ENCODE results near the gene PLPP7. TPM values are rescaled to one million over a fixed set of nuclear protein-coding genes. Genes with fewer than 3 reads are reported as not detected.
"Not testable (repeated sequence)": the region's sequence is repeated elsewhere in the genome, so short reads cannot be mapped to it uniquely, and the experiment has no call there.

Gene PLPP7
- total RNA-seq: not detected

DNA sequence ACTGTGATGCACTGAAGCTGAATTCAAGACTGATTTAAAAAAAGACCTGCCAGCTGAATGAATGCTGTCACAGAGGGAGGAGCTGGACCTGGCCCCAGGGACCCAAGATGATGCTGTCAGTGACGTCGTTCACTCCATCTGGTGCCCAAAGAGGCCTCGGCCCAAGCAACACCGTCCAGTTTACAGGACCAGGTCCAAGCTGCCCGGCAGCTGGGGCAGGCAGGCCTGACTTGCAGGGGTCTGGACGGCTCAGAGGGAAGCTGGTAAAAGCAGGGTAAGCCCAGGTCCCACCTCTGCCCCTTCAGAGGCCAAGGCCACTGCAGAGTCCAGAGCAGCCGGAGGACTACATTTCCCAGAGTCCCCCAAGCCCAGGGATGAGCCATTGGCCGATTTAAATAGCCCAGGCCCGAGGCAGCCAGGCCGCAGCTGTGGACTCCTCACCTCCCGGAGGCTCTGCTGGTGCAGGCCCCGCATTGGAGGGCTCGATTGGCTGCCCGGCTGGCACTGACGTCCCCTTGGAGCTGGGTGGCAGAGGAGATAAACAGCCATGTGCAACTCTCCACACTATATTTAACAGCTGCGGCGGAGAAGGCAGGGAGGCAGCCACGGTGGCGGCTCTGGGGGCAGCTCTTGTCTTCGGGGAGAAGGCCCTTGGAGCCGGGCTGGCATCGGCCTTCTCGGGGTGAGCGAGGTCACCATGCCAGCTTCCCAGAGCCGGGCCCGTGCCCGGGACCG lies at the start of gene PLPP7:
Gene PLPP7, plus strand, starts transcription at position 423 of the 735 bp plus-strand sequence. Its CDS starts 275 bp downstream, at position 698.
- DNase-seq (no peak), ATAC-seq (no peak)
- Mint-ChIP-seq H3K36me3 (no peaks in the 10 kb centered on the region), H3K27ac (no peak within 1 kb of the TSS), H3K4me3 (no peak within 1 kb of the TSS), H3K27me3 (no peaks in the 10 kb centered on the region), H3K4me1 (no peaks in the 10 kb centered on the region), H3K9me3 (ENCODE audit: low read depth) (no peaks in the 10 kb centered on the region)
- CTCF ChIA-PET: interaction anchor here (0.9 kb wide), 1 partner anchor 47 kb away, joined by 3 read pairs; no protein-coding TSS in a partner anchor

GRCh38 chr9:131240047-131240921 lies 49.2 kb upstream of the PLPP7 start:
- no peak for ATAC-seq
- Mint-ChIP-seq H3K4me3 (no peak overlapping the region), H3K27ac (peak overlapping the region; percentile 21), H3K27me3 (no peaks in the 10 kb centered on the region), H3K36me3 (peaks cover 6% of the 10 kb centered on the region), H3K4me1 (peaks cover 24% of the 10 kb centered on the region), H3K9me3 (ENCODE audit: low read depth) (peaks cover 3% of the 10 kb centered on the region)
- DNase-seq: no peak
- CTCF ChIA-PET: interaction anchor here (1.3 kb wide), 1 partner anchor 96 kb away, joined by 4 read pairs; no protein-coding TSS in a partner anchor

GRCh38 chr9:131244331-131244730 lies 45.2 kb upstream of the PLPP7 start:
- H3K36me3 Mint-ChIP-seq; H3K4me3 Mint-ChIP-seq; DNase-seq; H3K27ac Mint-ChIP-seq; H3K27me3 Mint-ChIP-seq; H3K4me1 Mint-ChIP-seq; ATAC-seq; H3K9me3 Mint-ChIP-seq (ENCODE audit: low read depth); CTCF ChIA-PET: not testable (repeated sequence)

- Mint-ChIP-seq H3K27ac (no peak overlapping the region), H3K9me3 (ENCODE audit: low read depth) (peaks cover 3% of the 10 kb centered on the region), H3K4me1 (peaks cover 5% of the 10 kb centered on the region), H3K4me3 (no peak overlapping the region), H3K27me3 (no peaks in the 10 kb centered on the region), H3K36me3 (peaks cover 4% of the 10 kb centered on the region)
- ATAC-seq (no peak), DNase-seq (no peak)
- CTCF ChIA-PET: interaction anchor here (1.4 to 3.0 kb wide), 2 partner anchors 10 to 90 kb away, joined by 6 to 11 read pairs; no protein-coding TSS in a partner anchor
Observed at GRCh38 chr9:131246618-131247017, 42.9 kb upstream of the PLPP7 start.

DNA sequence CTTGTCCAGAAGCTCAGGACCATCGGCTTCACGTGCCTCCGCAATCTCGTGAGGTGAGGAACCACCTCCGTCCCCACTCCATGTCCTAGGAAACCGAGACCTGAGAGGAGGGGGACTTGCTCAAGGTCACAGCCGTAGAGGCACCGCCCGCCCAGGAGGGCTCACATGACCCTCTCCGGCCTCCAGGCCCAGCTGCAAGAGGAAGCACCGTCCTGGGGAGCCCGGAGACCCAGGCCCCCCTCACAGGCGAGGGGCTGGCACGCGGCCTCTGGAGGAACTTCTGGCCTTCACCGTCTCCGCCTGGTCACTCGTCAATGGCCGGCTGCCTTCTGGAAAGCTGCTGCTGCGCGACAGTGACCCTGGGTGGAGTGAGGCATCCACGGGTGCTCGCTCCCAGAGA lies 37.4 kb upstream of the PLPP7 start:
- DNase-seq: no peak
- H3K27ac Mint-ChIP-seq: peak overlapping the region; percentile 97
- peak overlapping the region; percentile 75 for H3K4me3 Mint-ChIP-seq
- peaks cover 53% of the 10 kb centered on the region for H3K4me1 Mint-ChIP-seq
- H3K36me3 Mint-ChIP-seq: peaks cover 3% of the 10 kb centered on the region
- CTCF ChIA-PET: interaction anchor here (0.9 to 9.6 kb wide), 9 partner anchors 11 to 127 kb away, joined by 3 to 177 read pairs (median 5); partner anchors contain the start of genes FAM78A and NUP214
- H3K27me3 Mint-ChIP-seq: no peaks in the 10 kb centered on the region
- no peak for ATAC-seq
- H3K9me3 Mint-ChIP-seq (ENCODE audit: low read depth): no peaks in the 10 kb centered on the region

DNA sequence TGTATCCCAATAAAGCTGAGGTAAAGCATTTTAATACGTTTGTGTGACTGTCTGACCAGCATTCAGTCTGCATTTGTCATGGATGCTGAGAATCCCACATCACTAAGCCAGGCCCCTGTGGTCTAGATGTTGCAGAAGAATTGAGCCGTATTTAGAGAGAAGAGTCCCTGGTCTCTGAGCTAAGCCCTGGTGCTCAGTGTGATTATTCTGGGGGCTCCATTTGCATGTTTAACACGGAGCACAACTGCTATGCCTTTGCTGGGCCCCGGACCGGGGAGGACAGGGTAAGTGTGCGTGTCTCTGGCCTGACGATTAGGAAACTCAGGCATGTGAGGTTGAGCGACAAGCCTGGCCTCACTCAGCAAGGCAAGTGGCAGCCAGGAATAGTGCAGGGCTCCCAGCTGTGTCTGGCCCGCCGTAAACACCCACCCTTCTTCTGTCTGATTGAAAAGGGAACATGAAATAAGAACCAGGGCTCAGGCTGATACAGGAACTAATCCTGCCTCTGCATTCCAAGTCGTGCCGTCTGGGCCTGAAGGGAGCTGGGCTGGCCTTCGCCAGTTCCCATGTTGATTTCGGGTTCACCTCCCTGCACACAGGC lies 35.5 kb upstream of the PLPP7 start:
- peak overlapping the region; percentile 97 for H3K27ac Mint-ChIP-seq
- no peak overlapping the region for H3K4me3 Mint-ChIP-seq
- H3K36me3 Mint-ChIP-seq: peaks cover 6% of the 10 kb centered on the region
- H3K4me1 Mint-ChIP-seq: peaks cover 65% of the 10 kb centered on the region
- no peak for ATAC-seq
- no peak for DNase-seq
- CTCF ChIA-PET: interaction anchor here (1.2 to 9.6 kb wide), 2 partner anchors 17 to 78 kb away, joined by 3 to 177 read pairs; partner anchors contain the start of gene FAM78A
- H3K9me3 Mint-ChIP-seq (ENCODE audit: low read depth): no peaks in the 10 kb centered on the region
- no peaks in the 10 kb centered on the region for H3K27me3 Mint-ChIP-seq

DNA sequence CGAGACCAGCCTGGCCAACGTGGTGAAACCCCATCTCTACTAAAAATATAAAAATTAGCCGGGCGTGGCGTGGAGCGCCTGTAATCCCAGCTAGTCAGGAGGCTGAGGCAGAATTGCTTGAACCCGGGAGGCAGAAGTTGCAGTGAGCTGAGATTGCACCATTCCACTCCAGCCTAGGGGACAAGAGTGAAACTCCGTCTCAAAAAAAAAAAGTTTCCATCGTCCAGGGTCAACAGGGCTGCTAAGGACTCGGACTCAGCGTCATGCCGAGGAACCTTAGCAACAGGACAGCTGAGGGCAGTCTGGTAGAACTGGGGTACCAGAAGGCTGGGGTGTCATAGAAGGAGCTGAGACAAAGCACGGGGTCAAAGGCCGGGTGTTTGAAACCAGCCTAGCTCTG lies 34.9 kb upstream of the PLPP7 start:
- Mint-ChIP-seq H3K4me1 (peaks cover 65% of the 10 kb centered on the region), H3K27ac (peak overlapping the region; percentile 98), H3K27me3 (no peaks in the 10 kb centered on the region), H3K9me3 (ENCODE audit: low read depth) (no peaks in the 10 kb centered on the region), H3K4me3 (no peak overlapping the region), H3K36me3 (peaks cover 6% of the 10 kb centered on the region)
- DNase-seq (no peak), ATAC-seq (no peak)
- CTCF ChIA-PET: interaction anchor here (0.8 to 9.6 kb wide), 3 partner anchors 17 to 153 kb away, joined by 3 to 177 read pairs (median 4); partner anchors contain the start of gene FAM78A

DNA sequence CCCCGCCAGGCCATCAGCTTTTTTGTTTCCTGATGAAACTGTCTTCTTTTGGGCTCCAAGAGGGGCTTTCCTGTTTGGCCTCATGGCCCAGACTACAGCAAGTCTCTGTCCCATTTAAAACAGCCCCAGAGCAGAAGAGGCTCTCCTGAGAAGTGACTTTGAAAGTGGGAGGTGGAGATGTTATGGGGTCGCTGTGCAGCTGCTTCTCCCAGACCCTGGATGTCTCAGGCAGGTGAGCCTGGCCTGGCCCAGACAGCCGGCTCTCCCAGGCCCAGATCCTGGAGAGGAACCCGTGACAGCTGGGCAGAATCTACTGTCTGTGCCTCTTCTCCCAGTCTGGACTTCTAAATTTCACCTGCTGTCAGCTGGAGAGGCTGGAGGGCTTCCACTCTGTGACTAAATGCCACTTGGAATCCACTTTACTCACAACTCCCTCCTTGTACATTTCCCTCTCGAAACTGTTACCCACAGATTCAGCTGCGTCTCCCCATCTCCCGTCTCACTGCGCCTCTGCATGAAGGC lies 33.8 kb upstream of the PLPP7 start:
- DNase-seq (no peak), ATAC-seq (no peak)
- no peaks in the 10 kb centered on the region for H3K27me3 Mint-ChIP-seq
- no peaks in the 10 kb centered on the region for H3K9me3 Mint-ChIP-seq (ENCODE audit: low read depth)
- peak overlapping the region; percentile 98 for H3K27ac Mint-ChIP-seq
- H3K36me3 Mint-ChIP-seq: peaks cover 14% of the 10 kb centered on the region
- peak overlapping the region; percentile 80 for H3K4me3 Mint-ChIP-seq
- H3K4me1 Mint-ChIP-seq: peaks cover 66% of the 10 kb centered on the region
- CTCF ChIA-PET: interaction anchor here (0.5 to 9.6 kb wide), 9 partner anchors 9 to 108 kb away, joined by 3 to 177 read pairs (median 8); partner anchors contain the start of gene FAM78A

DNA sequence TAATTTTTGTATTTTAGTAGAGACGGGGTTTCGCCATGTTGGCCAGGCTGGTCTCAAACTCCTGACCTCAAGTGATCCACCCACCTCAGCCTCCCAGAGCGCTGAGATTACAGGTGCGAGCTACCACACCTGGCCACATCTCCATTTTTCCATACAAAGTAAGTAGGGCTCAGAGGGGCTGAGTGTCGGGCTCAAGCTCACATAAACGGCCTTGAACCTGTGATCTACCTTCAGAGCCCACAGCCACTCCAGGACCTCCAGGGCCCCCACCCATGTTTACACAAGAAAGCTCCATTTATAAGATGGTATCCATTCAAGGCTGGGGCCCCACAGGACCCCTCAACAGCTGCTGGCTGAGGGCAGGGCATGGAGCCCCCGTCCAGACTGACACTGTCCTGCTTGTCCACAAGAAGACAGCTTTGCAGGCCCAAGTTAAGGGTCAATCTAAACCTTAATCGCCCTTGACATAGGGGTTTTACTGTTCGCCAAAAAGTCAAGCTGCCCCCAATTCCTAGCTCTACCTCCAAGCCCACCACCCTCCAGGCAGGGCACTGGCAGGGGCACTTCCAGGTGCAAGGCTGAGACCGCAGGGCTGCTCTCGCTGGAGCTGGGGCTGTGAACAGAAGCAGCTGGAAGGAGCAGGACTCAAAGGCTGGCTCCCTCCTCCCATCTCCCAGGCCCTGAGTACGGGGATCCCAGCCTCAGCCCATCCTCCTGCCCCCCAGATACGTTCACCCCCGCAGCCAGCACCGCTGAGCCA lies 32.1 kb upstream of the PLPP7 start:
- peak overlapping the region; percentile 98 for H3K27ac Mint-ChIP-seq
- H3K9me3 Mint-ChIP-seq (ENCODE audit: low read depth): no peaks in the 10 kb centered on the region
- no peak for ATAC-seq
- no peak overlapping the region for H3K4me3 Mint-ChIP-seq
- peaks cover 20% of the 10 kb centered on the region for H3K36me3 Mint-ChIP-seq
- DNase-seq: no peak
- CTCF ChIA-PET: interaction anchor here (0.6 to 9.6 kb wide), 12 partner anchors 7 to 79 kb away, joined by 3 to 177 read pairs (median 6); partner anchors contain the start of gene FAM78A
- H3K27me3 Mint-ChIP-seq: no peaks in the 10 kb centered on the region
- peaks cover 57% of the 10 kb centered on the region for H3K4me1 Mint-ChIP-seq

- Mint-ChIP-seq H3K36me3 (peaks cover 25% of the 10 kb centered on the region), H3K27me3 (no peaks in the 10 kb centered on the region), H3K4me1 (peaks cover 59% of the 10 kb centered on the region), H3K9me3 (ENCODE audit: low read depth) (no peaks in the 10 kb centered on the region), H3K27ac (peak overlapping the region; percentile 98), H3K4me3 (no peak overlapping the region)
- no peak for DNase-seq
- CTCF ChIA-PET: interaction anchor here (1.1 to 9.6 kb wide), 2 partner anchors 13 to 78 kb away, joined by 3 to 177 read pairs; partner anchors contain the start of gene FAM78A
- ATAC-seq: no peak
Observed at GRCh38 chr9:131258186-131258585, 31.3 kb upstream of the PLPP7 start.

GRCh38 chr9:131258698-131259431 lies 30.7 kb upstream of the PLPP7 start:
- DNase-seq (no peak), ATAC-seq (no peak)
- CTCF ChIA-PET: interaction anchor here (9.6 kb wide), 1 partner anchor 13 kb away, joined by 177 read pairs; the partner anchor contains the start of gene FAM78A
- no peaks in the 10 kb centered on the region for H3K9me3 Mint-ChIP-seq (ENCODE audit: low read depth)
- H3K4me3 Mint-ChIP-seq: no peak overlapping the region
- peak overlapping the region; percentile 98 for H3K27ac Mint-ChIP-seq
- H3K36me3 Mint-ChIP-seq: peaks cover 30% of the 10 kb centered on the region
- H3K27me3 Mint-ChIP-seq: no peaks in the 10 kb centered on the region
- H3K4me1 Mint-ChIP-seq: peaks cover 56% of the 10 kb centered on the region

Data from activated CD8-positive, alpha-beta memory T cell treated with anti-CD3 and anti-CD28 coated beads, Interleukin-2, amount 10 ng/mL, durations not matched to agents 7 days and 5 days (primary cell).